H1 (cell line): ENCODE data around the gene INAFM2. TPM values are rescaled to one million over a fixed set of nuclear protein-coding genes. Genes with fewer than 3 reads are reported as not detected.
A peak's percentile ranks its signal among the peaks of the same experiment; 100 is the strongest.

ENCODE experiments used
- CTCF ChIA-PET: fragments of 300-600 bp; sonication (Branson Sonifier 250); formaldehyde crosslinking; loops from one replicate; lab custom pipeline; 2021; ENCODE audit not compliant: partially characterized antibody; lab: Charles Lee
- POLR2A ChIA-PET: fragments of 300-600 bp; sonication (Branson Sonifier 250); formaldehyde crosslinking; loops from one replicate; lab custom pipeline; 2021; ENCODE audit warnings: inconsistent platforms; ENCODE audit not compliant: partially characterized antibody; lab: Charles Lee
- DNase-seq, 2 experiments: peaks; one replicate each; pipeline versions ENCODE4 v3.0.0 to v3.0.0-alpha.2; 2010 to 2022; ENCODE audit warnings: low spot score in 2 of 2, low read depth in 1 of 2, mixed read lengths in 1 of 2
- FAIRE-seq: peaks from 2 replicates; lab custom pipeline; 2011; peaks lifted over from hg19 to GRCh38; lab: Jason Lieb, UNC
- H2AFZ ChIP-seq: 2 replicates; pipeline ENCODE4 v1.8.1; 2012; ENCODE audit warnings: low read length, inconsistent platforms
- H2AK5ac ChIP-seq: 2 replicates; pipeline ENCODE4 v1.6.1; 2013; ENCODE audit warnings: low read depth, low read length
- H2BK120ac ChIP-seq: replicated peaks from 2 replicates; pipeline ENCODE3; 2013; ENCODE audit warnings: low read depth, low read length, inconsistent platforms
- H2BK12ac ChIP-seq: 2 replicates; pipeline ENCODE4 v1.6.1; 2013; ENCODE audit warnings: low read depth, low read length
- H2BK15ac ChIP-seq: 2 replicates; pipeline ENCODE4 v1.6.1; 2013; ENCODE audit warnings: low read length
- H2BK20ac ChIP-seq: 2 replicates; pipeline ENCODE4 v1.6.1; 2013; ENCODE audit warnings: low read length
- H2BK5ac ChIP-seq: 2 replicates; pipeline ENCODE4 v1.6.1; 2013; ENCODE audit warnings: low read depth, low read length
- H3K14ac ChIP-seq: 2 replicates; pipeline ENCODE4 v1.6.1; 2013; ENCODE audit warnings: inconsistent platforms; ENCODE audit not compliant: insufficient read length
- H3K18ac ChIP-seq: 2 replicates; pipeline ENCODE4 v1.6.1; 2013; ENCODE audit warnings: low read length; ENCODE audit errors: extremely low read depth
- H3K23ac ChIP-seq: 2 replicates; pipeline ENCODE4 v1.6.1; 2013; ENCODE audit warnings: inconsistent platforms; ENCODE audit not compliant: insufficient read length
- H3K23me2 ChIP-seq: 2 replicates; pipeline ENCODE4 v1.6.1; 2013; ENCODE audit warnings: low read depth, low read length
- H3K27ac ChIP-seq: 2 replicates; pipeline ENCODE4 v1.6.1; 2011; ENCODE audit warnings: low read depth, low read length, inconsistent platforms
- H3K27me3 ChIP-seq, 4 experiments: replicated peaks in 1 of 4; 1 replicate in 1 of 4; 2 replicates in 3 of 4; pipeline versions ENCODE4 v1.6.1 to v1.8.1; 2011 to 2013; ENCODE audit warnings: low read length in 3 of 4, mild to moderate bottlenecking in 3 of 4, inconsistent platforms in 2 of 4, mixed read lengths in 2 of 4, moderate library complexity in 1 of 4; ENCODE audit not compliant: control insufficient read depth in 3 of 4, insufficient read depth in 3 of 4; ENCODE audit errors: extremely low read depth in 1 of 4
- H3K36me3 ChIP-seq, 4 experiments: 2 replicates each; pipeline versions ENCODE4 v1.6.1 to v1.8.1; 2011 to 2013; ENCODE audit warnings: mild to moderate bottlenecking in 4 of 4, low read length in 3 of 4, moderate library complexity in 2 of 4, control low read depth in 1 of 4, inconsistent platforms in 1 of 4; ENCODE audit not compliant: insufficient read depth in 4 of 4, control insufficient read depth in 2 of 4
- H3K4ac ChIP-seq: replicated peaks from 2 replicates; pipeline ENCODE3; 2013; ENCODE audit warnings: low read length, low read depth, mixed read lengths, inconsistent platforms; ENCODE audit not compliant: insufficient read length
- H3K4me1 ChIP-seq, 4 experiments: replicated peaks in 1 of 4; 1 replicate in 1 of 4; 2 replicates in 3 of 4; pipeline versions ENCODE4 v1.6.1 to v1.8.1; 2011 to 2013; ENCODE audit warnings: low read length in 3 of 4, inconsistent platforms in 2 of 4, mixed read lengths in 1 of 4; ENCODE audit not compliant: insufficient read depth in 4 of 4, control insufficient read depth in 3 of 4
- H3K4me2 ChIP-seq, 2 experiments: 2 replicates each; pipeline versions ENCODE4 v1.6.1 to v1.8.1; 2011 to 2013; ENCODE audit warnings: low read depth in 2 of 2, low read length in 2 of 2, control low read depth in 1 of 2, inconsistent platforms in 1 of 2, mild to moderate bottlenecking in 1 of 2; ENCODE audit not compliant: insufficient read depth in 1 of 2
- H3K4me3 ChIP-seq, 4 experiments: fragments of 200-600, 300-600 bp in 1 of 4; sonication (generic), shearing (Covaris generic), sonication (Bioruptor Twin) in 1 of 4; 2 replicates each; pipeline versions ENCODE4 v1.5.1 to v1.8.1; 2011 to 2016; ENCODE audit warnings: low read length in 4 of 4, low read depth in 3 of 4, control low read depth in 2 of 4, inconsistent platforms in 2 of 4, mild to moderate bottlenecking in 2 of 4, mixed read lengths in 1 of 4, moderate library complexity in 1 of 4; ENCODE audit not compliant: insufficient read depth in 2 of 4; ENCODE audit errors: extremely low read depth in 1 of 4
- H3K56ac ChIP-seq: replicated peaks from 2 replicates; pipeline ENCODE3; 2013; ENCODE audit warnings: low read depth, mild to moderate bottlenecking, mixed read lengths, low read length, inconsistent platforms; ENCODE audit not compliant: insufficient read length
- H3K79me1 ChIP-seq: 2 replicates; pipeline ENCODE4 v1.6.1; 2013; ENCODE audit warnings: low read depth, low read length, control low read depth
- H3K79me2 ChIP-seq, 2 experiments: 2 replicates each; pipeline versions ENCODE4 v1.6.1 to v1.8.1; 2012 to 2013; ENCODE audit warnings: low read length in 2 of 2, mild to moderate bottlenecking in 2 of 2, inconsistent platforms in 1 of 2; ENCODE audit not compliant: insufficient read depth in 2 of 2, control insufficient read depth in 1 of 2
- H3K9ac ChIP-seq, 4 experiments: replicated peaks in 1 of 4; 1 replicate in 1 of 4; 2 replicates in 3 of 4; pipeline versions ENCODE4 v1.6.1 to v1.8.1; 2011 to 2013; ENCODE audit warnings: low read depth in 3 of 4, low read length in 3 of 4, control low read depth in 2 of 4, mild to moderate bottlenecking in 2 of 4, moderate library complexity in 2 of 4, inconsistent platforms in 1 of 4; ENCODE audit errors: extremely low read depth in 1 of 4
- H3K9me3 ChIP-seq, 2 experiments: 2 replicates each; pipeline versions ENCODE4 v1.6.1 to v1.8.1; 2012 to 2013; ENCODE audit warnings: mild to moderate bottlenecking in 2 of 2, moderate library complexity in 2 of 2, control low read depth in 1 of 2, inconsistent platforms in 1 of 2, low read depth in 1 of 2, low read length in 1 of 2, mixed read lengths in 1 of 2; ENCODE audit not compliant: insufficient read depth in 2 of 2
- H4K20me1 ChIP-seq, 2 experiments: replicated peaks in 1 of 2; 2 replicates each; pipeline versions ENCODE3 to v1.8.1; 2011 to 2013; ENCODE audit warnings: inconsistent platforms in 2 of 2, low read length in 2 of 2, mild to moderate bottlenecking in 1 of 2; ENCODE audit not compliant: insufficient read depth in 2 of 2, control insufficient read depth in 1 of 2
- H4K5ac ChIP-seq: 2 replicates; pipeline ENCODE4 v1.6.1; 2013; ENCODE audit warnings: low read length, low read depth, mixed read lengths, inconsistent platforms; ENCODE audit not compliant: insufficient read length
- H4K8ac ChIP-seq: 2 replicates; pipeline ENCODE4 v1.8.0; 2013; ENCODE audit warnings: mild to moderate bottlenecking, moderate library complexity, low read length, inconsistent platforms; ENCODE audit not compliant: insufficient read depth; ENCODE audit errors: extremely low read depth
- H4K91ac ChIP-seq: replicated peaks from 2 replicates; pipeline ENCODE3; 2013; ENCODE audit warnings: low read length, mixed read lengths, inconsistent platforms; ENCODE audit not compliant: insufficient read length
- CTCF ChIP-seq, 3 experiments: IDR thresholded peaks; 1 replicate in 2 of 3; 2 replicates in 1 of 3; pipeline versions ENCODE4 v1.5.1 to v1.6.1; 2011; ENCODE audit warnings: low read length in 3 of 3, mild to moderate bottlenecking in 3 of 3, inconsistent platforms in 2 of 3, low read depth in 1 of 3, moderate library complexity in 1 of 3; ENCODE audit not compliant: insufficient read depth in 1 of 3; ENCODE audit errors: control extremely low read depth in 1 of 3
- EZH2 ChIP-seq: fragments of 200-600 bp; sonication (generic); IDR thresholded peaks from 2 replicates; pipeline ENCODE4 v1.7.1; 2012; ENCODE audit warnings: low read depth, mild to moderate bottlenecking, moderate library complexity, low read length, inconsistent platforms; ENCODE audit not compliant: severe bottlenecking
- GABPA ChIP-seq: IDR thresholded peaks from 2 replicates; pipeline ENCODE4 v1.6.1; 2011; ENCODE audit warnings: mild to moderate bottlenecking, low read length, moderate library complexity, borderline replicate concordance; ENCODE audit not compliant: insufficient read depth
- HDAC6 ChIP-seq: IDR thresholded peaks from one replicate; pipeline ENCODE4 v1.7.1; 2012; ENCODE audit warnings: low read depth, mild to moderate bottlenecking, inconsistent platforms, low read length, moderate library complexity
- JUND ChIP-seq: IDR thresholded peaks from 2 replicates; pipeline ENCODE4 v1.6.1; 2011; ENCODE audit warnings: mild to moderate bottlenecking, improper control_type of control experiment, low read length
- KDM5A ChIP-seq: fragments of 200-600 bp; IDR thresholded peaks from 2 replicates; pipeline ENCODE4 v1.7.1; 2012; ENCODE audit warnings: mild to moderate bottlenecking, low read length, inconsistent platforms, mixed read lengths
- RAD21 ChIP-seq, 2 experiments: IDR thresholded peaks in 1 of 2; conservative IDR thresholded peaks in 1 of 2; 2 replicates each; pipeline ENCODE4 v1.6.1; 2011; ENCODE audit warnings: low read depth in 2 of 2, low read length in 2 of 2, improper control_type of control experiment in 1 of 2, inconsistent platforms in 1 of 2, mild to moderate bottlenecking in 1 of 2, moderate library complexity in 1 of 2
- WGBS, 2 experiments: shearing (Covaris generic) in 1 of 2; methylation state at CpG; one replicate each; pipeline versions ENCODE4 v1.1.6 to v1.1.7; 2013 to 2015; ENCODE audit warnings: low lambda C conversion rate in 2 of 2, mixed read lengths in 2 of 2, inconsistent platforms in 1 of 2, low coverage in 1 of 2, missing lambda C conversion rate in 1 of 2; ENCODE audit not compliant: insufficient replicate concordance in 2 of 2, insufficient coverage in 1 of 2, insufficient read length in 1 of 2; ENCODE audit errors: extremely low coverage in 1 of 2, missing lambda C conversion rate in 1 of 2; 5-methylcytosine and 5-hydroxymethylcytosine counted together
- polyA plus RNA-seq, 7 experiments: library from polyadenylated mRNA; depleted of rRNA in 3 of 7; stranded (reverse) in 5 of 7; unstranded in 2 of 7; fragments of >200 nt in 5 of 7; fragments of 200-250 nt in 2 of 7; gene quantifications; 1 replicate in 5 of 7; 2 replicates in 1 of 7; 4 replicates in 1 of 7; pipeline versions ENCODE4 v1.2.1 to v1.2.3, GENCODE V29; 2011 to 2013; ENCODE audit warnings: missing spikeins in 2 of 7, mixed read lengths in 2 of 7
- total RNA-seq: library from RNA; stranded (reverse); fragmentation: NEBNext Ultra II Directional; extraction: Animal tissue kit (Norgen Biotek cat#: 25700); gene quantifications from 2 replicates; pipeline ENCODE4 v1.2.1, GENCODE V29; 2021

INAFM2 gene
- total and polyA plus RNA-seq, 2 of the 8 experiments (the other 6 are each of a cell fraction or from before 2014, with no cell fraction given), result 15.3 to 35.1 TPM

- Histone ChIP-seq H2BK120ac (no peak overlapping the region), H4K5ac (no peak overlapping the region), H3K4me1 (peaks cover 0 to 29% (median 21%) of the 10 kb centered on the region in 4 experiments; a peak in 6 of 7 replicates), H3K79me2 (no peaks in the 10 kb centered on the region), H2AK5ac (no peak overlapping the region), H2BK5ac (no peak overlapping the region), H4K8ac (no peak overlapping the region), H3K9me3 (no peaks in the 10 kb centered on the region), H4K20me1 (peaks cover 1 to 4% of the 10 kb centered on the region in 2 experiments), H3K79me1 (no peaks in the 10 kb centered on the region), H3K14ac (no peak overlapping the region), H3K23me2 (no peaks in the 10 kb centered on the region; the same call in 1 of the 2 replicates), H2AFZ (no peak overlapping the region), H2BK20ac (no peak overlapping the region), H3K4me3 (no peak overlapping the region), H3K18ac (no peak overlapping the region), H4K91ac (no peak overlapping the region), H3K4ac (no peak overlapping the region), H2BK12ac (no peak overlapping the region), H3K27ac (no peak overlapping the region), H3K56ac (no peak overlapping the region), H3K27me3 (peaks cover 0 to 6% (median 0%) of the 10 kb centered on the region in 4 experiments; a peak in 3 of 7 replicates), H3K23ac (no peak overlapping the region), H3K9ac (no peak overlapping the region), H3K36me3 (no peaks in the 10 kb centered on the region), H3K4me2 (no peak overlapping the region), H2BK15ac (no peak overlapping the region)
- DNase-seq (peak in 1 of 2 experiments; percentile 87), FAIRE-seq (no peak)
- ChIA-PET CTCF (interaction anchor here (0.5 to 23.9 kb wide), 31 partner anchors 8 to 257 kb away, joined by 3 to 584 read pairs (median 6); partner anchors contain the start of genes ANKRD63, CCDC9B, INAFM2 and KNSTRN), POLR2A (interaction anchor here (0.8 to 6.0 kb wide), 8 partner anchors 10 to 110 kb away, joined by 3 to 29 read pairs (median 8); partner anchors contain the start of genes ANKRD63 and INAFM2)
- 35% methylated on average over 4 of the region's 4 CpGs; no CpG with 5 or more reads in 1 of the 2 experiments for WGBS, 2 experiments
- TF ChIP-seq GABPA (peak; percentile 32; the same call in 1 of the 2 replicates), CTCF (IDR thresholded peaks at IDR 0.05; ENCODE audit: control extremely low read depth in 1 of 3, insufficient read depth in 1 of 3, low read depth in 1 of 3, low read length in 3 of 3) (peak; percentile 95 to 96 (median 95)), RAD21 (IDR thresholded peaks at IDR 0.05 in 1 of 2, conservative IDR thresholded peaks at IDR 0.05 in 1 of 2; ENCODE audit: low read depth in 2 of 2, low read length in 2 of 2) (peak; percentile 98), KDM5A (no peak), JUND (no peak), HDAC6 (no peak), EZH2 (no peak)
These were observed 13.2 kb upstream of the INAFM2 start for GRCh38 chr15:40310001-40310959.
